Fibroblast of lung (primary cell): ENCODE data around the gene FAM53B.

Experiments used
- CTCF ChIP-seq, 2 donors: IDR thresholded peaks in 1 of 2; conservative IDR thresholded peaks in 1 of 2; 1 replicate in 1 of 2; 2 replicates in 1 of 2; pipeline ENCODE4 v1.5.1; 2011 to 2012; ENCODE audit warnings: low read length in 2 of 2, control low read depth in 1 of 2, inconsistent platforms in 1 of 2, low read depth in 1 of 2, mild to moderate bottlenecking in 1 of 2
- EZH2 ChIP-seq: IDR thresholded peaks from 2 replicates; pipeline ENCODE4 v1.5.1; 2012; ENCODE audit warnings: low read length, control low read depth, mild to moderate bottlenecking; ENCODE audit errors: missing control alignments

- TF ChIP-seq CTCF (conservative IDR thresholded peaks at IDR 0.05 in 1 of 2, IDR thresholded peaks at IDR 0.05 in 1 of 2; ENCODE audit: low read depth in 1 of 2, low read length in 2 of 2) (no peak), EZH2 (no peak)
These were observed 86.4 kb downstream of the FAM53B start for GRCh38 chr10:124657806-124658205.
